SW 1271 (cell line): Measurements from ENCODE around the gene PSMB10.

Experiments used
- DNase-seq, 2 experiments: peaks; one replicate each; lab custom pipeline; 2025; lab: John Stamatoyannopoulos, UW

PSMB10 gene

GRCh38 chr16:67892899-67893742 is 43.5 kb downstream of the PSMB10 start, which contains the start of gene PSKH1:
Gene PSKH1, plus strand, starts transcription at chr16:67893254. Its CDS starts 15,496 bp downstream, at chr16:67908750.
- DNase-seq, result peak; percentile 87 to 96

GRCh38 chr16:67892375-67892774 is 44.3 kb downstream of the PSMB10 start:
- DNase-seq, result no peak

- DNase-seq, result no peak
These were observed 48.3 kb downstream of the PSMB10 start for GRCh38 chr16:67888331-67888730.

- DNase-seq, result no peak
These were observed 50.3 kb downstream of the PSMB10 start for GRCh38 chr16:67886387-67886786.

- no peak for DNase-seq
These were observed 50.7 kb downstream of the PSMB10 start for GRCh38 chr16:67885976-67886375.

GRCh38 chr16:67885545-67885944 is 51.1 kb downstream of the PSMB10 start:
- DNase-seq, result no peak

GRCh38 chr16:67884684-67885083 is 52.0 kb downstream of the PSMB10 start, which contains the start of gene NRN1L:
Gene NRN1L, plus strand, starts transcription at chr16:67884885. Its CDS starts 19 bp downstream, at chr16:67884904.
- DNase-seq, result no peak
